K562 (cell line): ENCODE measurements around the gene SDCCAG8. TPM values are rescaled to one million over a fixed set of nuclear protein-coding genes. Genes with fewer than 3 reads are reported as not detected.

Source experiments
- CBX1 ChIP-seq: sonication (generic); IDR thresholded peaks from 2 replicates; pipeline ENCODE4 v1.6.1; 2016; ENCODE audit warnings: antibody characterized with exemption, low read depth, mild to moderate bottlenecking
- CCAR2 ChIP-seq: fragments of 200-400 bp; formaldehyde crosslinking; IDR thresholded peaks from 2 replicates; pipeline ENCODE4 v1.6.1; 2017; ENCODE audit warnings: mild to moderate bottlenecking, low read depth, low read length
- ELF4 ChIP-seq: fragments of 450-650 bp; formaldehyde crosslinking; IDR thresholded peaks from 2 replicates; pipeline ENCODE4 v1.4.0; 2022; ENCODE audit warnings: missing genetic modification characterization
- ETV6 ChIP-seq, 3 experiments: fragments of 150-350 bp in 1 of 3; sonication (generic) in 1 of 3; formaldehyde crosslinking in 1 of 3; IDR thresholded peaks; 2 replicates each; pipeline versions ENCODE4 v1.6.1 to v1.8.0; 2014 to 2022; ENCODE audit warnings: borderline replicate concordance in 2 of 3, low read depth in 2 of 3, antibody characterized with exemption in 1 of 3, low read length in 1 of 3, mild to moderate bottlenecking in 1 of 3, missing genetic modification reagents in 1 of 3
- FOXP1 ChIP-seq: sonication (generic); formaldehyde crosslinking; IDR thresholded peaks from 2 replicates; pipeline ENCODE4 v1.8.0; 2022; ENCODE audit warnings: mild to moderate bottlenecking, missing genetic modification reagents
- HDAC8 ChIP-seq: fragments of 450-650 bp; IDR thresholded peaks from 2 replicates; pipeline ENCODE4 v1.6.1; 2016; ENCODE audit warnings: mild to moderate bottlenecking, missing genetic modification characterization, moderate library complexity, missing compliant biosample characterization
- MCM5 ChIP-seq: fragments of 450-650 bp; IDR thresholded peaks from 2 replicates; pipeline ENCODE4 v1.6.1; 2016; ENCODE audit warnings: low read depth
- PML ChIP-seq: IDR thresholded peaks from 2 replicates; pipeline ENCODE4 v1.6.1; 2012; ENCODE audit warnings: low read length, inconsistent platforms
- RHOXF2B ChIP-seq: fragments of 250-450 bp; sonication (Bioruptor Pico); conservative IDR thresholded peaks from 2 replicates; pipeline ENCODE4 v1.5.1; 2021
- SAFB2 ChIP-seq: fragments of 200-400 bp; formaldehyde crosslinking; IDR thresholded peaks from 2 replicates; pipeline ENCODE4 v1.6.1; 2018; ENCODE audit warnings: borderline replicate concordance, low read length, low read depth, moderate library complexity; ENCODE audit not compliant: severe bottlenecking
- ZNF121 ChIP-seq: sonication (generic); formaldehyde crosslinking; conservative IDR thresholded peaks from 2 replicates; pipeline ENCODE4 v1.8.0; 2022; ENCODE audit warnings: missing genetic modification reagents
- ZNF668 ChIP-seq: fragments of 250-450 bp; sonication (Bioruptor Pico); IDR thresholded peaks from 2 replicates; pipeline ENCODE4 v1.8.0; 2022; ENCODE audit warnings: mild to moderate bottlenecking, inconsistent platforms
- ZNF75A ChIP-seq: fragments of 450-650 bp; formaldehyde crosslinking; IDR thresholded peaks from 2 replicates; pipeline ENCODE4 v1.4.0; 2020; ENCODE audit warnings: mild to moderate bottlenecking
- polyA plus RNA-seq, 8 experiments: library from polyadenylated mRNA; depleted of rRNA in 4 of 8; stranded (reverse) in 5 of 8; unstranded in 3 of 8; fragments of >200 nt; fragmentation: Nextera tagmentation in 2 of 8; fragmentation: Illumina TruSeq in 1 of 8; extraction: Ambion mirVana in 2 of 8; extraction: Trizol in 1 of 8; gene quantifications; 2 replicates each; pipeline versions ENCODE4 v1.2.1 to v1.2.3, GENCODE V29; 2011 to 2014; ENCODE audit warnings: inconsistent platforms in 1 of 8, missing spikeins in 1 of 8
- total RNA-seq, 7 experiments: library from RNA; depleted of rRNA in 6 of 7; stranded (reverse); fragments of >200 nt in 6 of 7; fragmentation: Illumina TruSeq in 2 of 7; extraction: Trizol in 2 of 7; gene quantifications; 2 replicates each; pipeline versions ENCODE4 v1.2.1 to v1.2.3, GENCODE V29; 2011 to 2021; ENCODE audit warnings: low replicate concordance in 1 of 7
- TF ChIP-seq, protein P1 (sequence below): fragments of 450-650 bp; formaldehyde crosslinking; IDR thresholded peaks from 2 replicates; pipeline ENCODE4 v1.4.0; 2020; ENCODE audit warnings: mild to moderate bottlenecking, mixed read lengths
- TF ChIP-seq, protein P2 (sequence below): fragments of 250-450 bp; sonication (Bioruptor Pico); IDR thresholded peaks from 2 replicates; pipeline ENCODE4 v1.5.0; 2022; ENCODE audit warnings: mild to moderate bottlenecking
- TF ChIP-seq, protein P3 (sequence below), 2 experiments: fragments of 450-650 bp in 1 of 2; sonication (generic) in 1 of 2; formaldehyde crosslinking; conservative IDR thresholded peaks; 2 replicates each; pipeline versions ENCODE4 v1.4.0 to v1.8.1; 2020 to 2022; ENCODE audit warnings: mild to moderate bottlenecking in 1 of 2, missing genetic modification reagents in 1 of 2
- TF ChIP-seq, protein P4 (sequence below): fragments of 250-450 bp; sonication (Bioruptor Pico); IDR thresholded peaks from 2 replicates; pipeline ENCODE4 v1.5.0; 2021
- TF ChIP-seq, protein P5 (sequence below), 3 experiments: fragments of 200-800 bp in 1 of 3; fragments of 250-450 bp in 1 of 3; fragments of 450-650 bp in 1 of 3; sonication (Bioruptor Pico) in 1 of 3; sonication (Bioruptor generic) in 1 of 3; formaldehyde crosslinking in 1 of 3; IDR thresholded peaks; 2 replicates each; pipeline versions ENCODE4 v1.6.1 to v1.8.0; 2016 to 2022; ENCODE audit warnings: mild to moderate bottlenecking in 2 of 3, missing genetic modification characterization in 2 of 3, missing compliant biosample characterization in 1 of 3, moderate library complexity in 1 of 3

The SDCCAG8 gene
- total and polyA plus RNA-seq, 9 of the 15 experiments (the other 6 are each of a cell fraction or from before 2014, with no cell fraction given): 17.9 to 36.7 (median 25.4) TPM

DNA sequence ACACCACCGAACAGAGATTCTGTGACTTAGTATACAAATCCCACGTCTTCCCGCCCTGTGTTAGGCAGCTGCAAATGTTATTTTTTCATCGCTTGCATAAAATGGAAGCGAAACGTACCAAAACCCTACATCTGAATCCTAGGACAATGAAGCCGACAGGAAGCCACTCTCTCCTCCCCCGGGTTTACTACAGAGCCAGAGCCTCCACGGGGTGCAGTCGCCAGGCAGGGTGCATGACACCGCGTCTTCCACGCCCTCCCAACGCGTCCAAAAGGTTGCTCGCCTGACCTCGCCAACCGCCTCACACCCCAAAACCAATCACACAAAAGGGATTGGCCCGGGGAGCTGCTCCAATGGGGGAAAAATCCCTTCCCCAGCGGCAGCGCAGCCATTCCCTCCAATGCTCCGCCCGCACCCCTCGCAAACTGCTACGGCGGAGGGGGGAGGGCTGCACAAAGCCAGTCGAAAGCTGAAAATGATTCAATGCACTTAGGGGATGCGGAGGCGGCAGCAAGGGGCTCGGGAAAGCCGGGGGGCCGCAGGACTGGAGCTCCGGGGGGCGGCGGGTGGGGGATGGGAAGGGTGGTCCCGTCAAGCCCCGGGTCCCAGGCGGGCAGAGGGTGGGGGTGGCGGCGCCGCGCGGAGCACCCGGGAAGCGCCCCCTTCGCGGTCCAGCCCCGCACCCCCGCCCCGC, 1.5 kb upstream of the SDCCAG8 start (continued):
- TF ChIP-seq, protein P1, sequence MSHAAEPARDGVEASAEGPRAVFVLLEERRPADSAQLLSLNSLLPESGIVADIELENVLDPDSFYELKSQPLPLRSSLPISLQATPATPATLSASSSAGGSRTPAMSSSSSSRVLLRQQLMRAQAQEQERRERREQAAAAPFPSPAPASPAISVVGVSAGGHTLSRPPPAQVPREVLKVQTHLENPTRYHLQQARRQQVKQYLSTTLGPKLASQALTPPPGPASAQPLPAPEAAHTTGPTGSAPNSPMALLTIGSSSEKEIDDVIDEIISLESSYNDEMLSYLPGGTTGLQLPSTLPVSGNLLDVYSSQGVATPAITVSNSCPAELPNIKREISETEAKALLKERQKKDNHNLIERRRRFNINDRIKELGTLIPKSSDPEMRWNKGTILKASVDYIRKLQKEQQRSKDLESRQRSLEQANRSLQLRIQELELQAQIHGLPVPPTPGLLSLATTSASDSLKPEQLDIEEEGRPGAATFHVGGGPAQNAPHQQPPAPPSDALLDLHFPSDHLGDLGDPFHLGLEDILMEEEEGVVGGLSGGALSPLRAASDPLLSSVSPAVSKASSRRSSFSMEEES (CRISPR knock-in tag): no peak
- TF ChIP-seq ELF4 (CRISPR knock-in tag) (no peak), SAFB2 (no peak), FOXP1 (CRISPR knock-in tag) (no peak), HDAC8 (tag) (no peak), ZNF121 (CRISPR knock-in tag) (no peak), PML (peak; percentile 21; the same call in 1 of the 2 replicates), CBX1 (no peak), MCM5 (no peak), ZNF75A (CRISPR knock-in tag) (no peak), ZNF668 (CRISPR knock-in tag) (no peak), RHOXF2B (CRISPR knock-in tag) (no peak), ETV6 (IDR thresholded peaks at IDR 0.05; ENCODE audit: borderline replicate concordance in 1 of 2, low read depth in 2 of 2, low read length in 1 of 2) (no peak), ETV6 (CRISPR knock-in tag; IDR thresholded peaks at IDR 0.05; ENCODE audit: borderline replicate concordance) (no peak), CCAR2 (no peak)
- TF ChIP-seq, protein P2, sequence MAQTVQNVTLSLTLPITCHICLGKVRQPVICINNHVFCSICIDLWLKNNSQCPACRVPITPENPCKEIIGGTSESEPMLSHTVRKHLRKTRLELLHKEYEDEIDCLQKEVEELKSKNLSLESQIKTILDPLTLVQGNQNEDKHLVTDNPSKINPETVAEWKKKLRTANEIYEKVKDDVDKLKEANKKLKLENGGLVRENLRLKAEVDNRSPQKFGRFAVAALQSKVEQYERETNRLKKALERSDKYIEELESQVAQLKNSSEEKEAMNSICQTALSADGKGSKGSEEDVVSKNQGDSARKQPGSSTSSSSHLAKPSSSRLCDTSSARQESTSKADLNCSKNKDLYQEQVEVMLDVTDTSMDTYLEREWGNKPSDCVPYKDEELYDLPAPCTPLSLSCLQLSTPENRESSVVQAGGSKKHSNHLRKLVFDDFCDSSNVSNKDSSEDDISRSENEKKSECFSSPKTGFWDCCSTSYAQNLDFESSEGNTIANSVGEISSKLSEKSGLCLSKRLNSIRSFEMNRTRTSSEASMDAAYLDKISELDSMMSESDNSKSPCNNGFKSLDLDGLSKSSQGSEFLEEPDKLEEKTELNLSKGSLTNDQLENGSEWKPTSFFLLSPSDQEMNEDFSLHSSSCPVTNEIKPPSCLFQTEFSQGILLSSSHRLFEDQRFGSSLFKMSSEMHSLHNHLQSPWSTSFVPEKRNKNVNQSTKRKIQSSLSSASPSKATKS (CRISPR knock-in tag): no peak
- TF ChIP-seq, protein P3, sequence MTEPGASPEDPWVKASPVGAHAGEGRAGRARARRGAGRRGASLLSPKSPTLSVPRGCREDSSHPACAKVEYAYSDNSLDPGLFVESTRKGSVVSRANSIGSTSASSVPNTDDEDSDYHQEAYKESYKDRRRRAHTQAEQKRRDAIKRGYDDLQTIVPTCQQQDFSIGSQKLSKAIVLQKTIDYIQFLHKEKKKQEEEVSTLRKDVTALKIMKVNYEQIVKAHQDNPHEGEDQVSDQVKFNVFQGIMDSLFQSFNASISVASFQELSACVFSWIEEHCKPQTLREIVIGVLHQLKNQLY (CRISPR knock-in tag; conservative IDR thresholded peaks at IDR 0.05): no peak
- TF ChIP-seq, protein P4, sequence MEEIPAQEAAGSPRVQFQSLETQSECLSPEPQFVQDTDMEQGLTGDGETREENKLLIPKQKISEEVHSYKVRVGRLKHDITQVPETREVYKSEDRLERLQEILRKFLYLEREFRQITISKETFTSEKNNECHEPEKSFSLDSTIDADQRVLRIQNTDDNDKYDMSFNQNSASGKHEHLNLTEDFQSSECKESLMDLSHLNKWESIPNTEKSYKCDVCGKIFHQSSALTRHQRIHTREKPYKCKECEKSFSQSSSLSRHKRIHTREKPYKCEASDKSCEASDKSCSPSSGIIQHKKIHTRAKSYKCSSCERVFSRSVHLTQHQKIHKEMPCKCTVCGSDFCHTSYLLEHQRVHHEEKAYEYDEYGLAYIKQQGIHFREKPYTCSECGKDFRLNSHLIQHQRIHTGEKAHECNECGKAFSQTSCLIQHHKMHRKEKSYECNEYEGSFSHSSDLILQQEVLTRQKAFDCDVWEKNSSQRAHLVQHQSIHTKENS: no peak
- TF ChIP-seq, protein P5, sequence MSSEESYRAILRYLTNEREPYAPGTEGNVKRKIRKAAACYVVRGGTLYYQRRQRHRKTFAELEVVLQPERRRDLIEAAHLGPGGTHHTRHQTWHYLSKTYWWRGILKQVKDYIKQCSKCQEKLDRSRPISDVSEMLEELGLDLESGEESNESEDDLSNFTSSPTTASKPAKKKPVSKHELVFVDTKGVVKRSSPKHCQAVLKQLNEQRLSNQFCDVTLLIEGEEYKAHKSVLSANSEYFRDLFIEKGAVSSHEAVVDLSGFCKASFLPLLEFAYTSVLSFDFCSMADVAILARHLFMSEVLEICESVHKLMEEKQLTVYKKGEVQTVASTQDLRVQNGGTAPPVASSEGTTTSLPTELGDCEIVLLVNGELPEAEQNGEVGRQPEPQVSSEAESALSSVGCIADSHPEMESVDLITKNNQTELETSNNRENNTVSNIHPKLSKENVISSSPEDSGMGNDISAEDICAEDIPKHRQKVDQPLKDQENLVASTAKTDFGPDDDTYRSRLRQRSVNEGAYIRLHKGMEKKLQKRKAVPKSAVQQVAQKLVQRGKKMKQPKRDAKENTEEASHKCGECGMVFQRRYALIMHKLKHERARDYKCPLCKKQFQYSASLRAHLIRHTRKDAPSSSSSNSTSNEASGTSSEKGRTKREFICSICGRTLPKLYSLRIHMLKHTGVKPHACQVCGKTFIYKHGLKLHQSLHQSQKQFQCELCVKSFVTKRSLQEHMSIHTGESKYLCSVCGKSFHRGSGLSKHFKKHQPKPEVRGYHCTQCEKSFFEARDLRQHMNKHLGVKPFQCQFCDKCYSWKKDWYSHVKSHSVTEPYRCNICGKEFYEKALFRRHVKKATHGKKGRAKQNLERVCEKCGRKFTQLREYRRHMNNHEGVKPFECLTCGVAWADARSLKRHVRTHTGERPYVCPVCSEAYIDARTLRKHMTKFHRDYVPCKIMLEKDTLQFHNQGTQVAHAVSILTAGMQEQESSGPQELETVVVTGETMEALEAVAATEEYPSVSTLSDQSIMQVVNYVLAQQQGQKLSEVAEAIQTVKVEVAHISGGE (CRISPR knock-in tag; IDR thresholded peaks at IDR 0.05): no peak
